Skin of body (tissue), 3 donors: ENCODE data around the gene PRKD2. TPM values are rescaled to one million over a fixed set of nuclear protein-coding genes. Genes with fewer than 3 reads are reported as not detected.
"Not testable (repeated sequence)": the region's sequence is repeated elsewhere in the genome, so short reads cannot be mapped to it uniquely, and the experiment has no call there.

Experiments used
- DNase-seq: peaks from one replicate; lab custom pipeline; 2025; lab: John Stamatoyannopoulos, UW
- small RNA-seq: library from RNA; depleted of rRNA; stranded (forward); fragments of <200 nt; gene quantifications from one replicate; pipeline ENCODE3, GENCODE V24; 2014; ENCODE audit warnings: low replicate concordance
- total RNA-seq: library from RNA; depleted of rRNA; stranded (reverse); fragments of >200 nt; gene quantifications from one replicate; pipeline ENCODE4 v1.2.3, GENCODE V29; 2014

Gene PRKD2
- total RNA-seq, 1 donor from 2014 or later = 26.2 TPM

DNA sequence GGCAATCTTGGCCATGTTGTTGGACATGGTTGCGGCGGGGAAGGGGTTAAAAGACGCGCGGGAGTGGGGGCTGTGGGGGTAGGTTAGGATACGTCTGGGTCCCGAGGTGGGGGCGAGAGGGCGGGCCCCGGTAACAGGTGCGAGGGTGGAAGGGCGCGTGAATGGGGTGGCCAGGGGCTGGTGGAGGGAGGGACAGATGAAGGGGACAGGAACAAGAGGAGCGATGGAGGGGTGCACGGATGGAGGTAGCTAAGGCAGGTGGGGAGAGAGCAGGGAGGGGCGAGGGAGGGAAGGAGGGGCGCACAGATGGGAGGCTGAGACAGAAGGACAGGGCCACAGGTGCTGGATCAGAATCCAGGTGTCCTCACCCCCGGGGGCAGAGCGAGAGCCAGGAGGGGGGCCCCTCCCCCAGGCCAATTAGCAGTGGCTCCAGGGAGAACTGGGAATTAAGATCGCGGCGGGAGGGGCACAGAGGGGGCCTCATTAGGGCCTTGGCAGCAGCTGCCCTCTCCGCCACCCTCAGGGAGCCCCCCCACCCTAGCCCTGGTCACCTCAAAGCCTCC, 82.2 kb downstream of the PRKD2 start:
- no peak for DNase-seq

DNA sequence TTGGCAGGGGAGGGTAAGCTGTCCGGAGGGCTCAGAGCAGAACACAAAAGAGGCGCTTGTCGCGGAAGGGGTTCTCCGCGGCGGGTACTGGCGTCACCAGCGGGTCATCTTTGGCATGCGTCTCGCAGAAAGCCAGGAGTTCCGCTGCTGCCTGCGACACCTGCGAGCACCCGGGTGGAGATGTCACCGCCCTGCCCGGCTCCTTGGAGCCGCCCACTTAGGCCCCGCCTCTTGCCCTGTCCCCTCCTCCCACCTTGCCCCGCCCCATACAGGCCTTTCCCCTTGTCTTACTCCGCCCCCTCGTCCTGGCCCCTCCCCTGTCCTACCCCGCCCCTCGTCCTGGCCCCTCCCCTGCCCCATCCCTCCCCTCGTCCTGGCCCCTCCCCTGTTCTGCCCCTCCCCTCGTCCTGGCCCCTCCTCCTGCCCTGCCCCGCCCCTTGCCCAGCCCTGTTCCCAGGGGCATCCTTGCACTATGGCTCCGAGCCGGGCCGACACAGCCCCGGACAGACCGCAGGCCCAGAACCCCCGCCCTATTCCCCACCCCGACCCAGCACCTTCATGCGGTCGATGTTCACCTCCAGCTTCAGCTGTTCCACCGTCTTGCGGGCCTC, 82.8 kb downstream of the PRKD2 start:
- peak; percentile 36 for DNase-seq

DNA sequence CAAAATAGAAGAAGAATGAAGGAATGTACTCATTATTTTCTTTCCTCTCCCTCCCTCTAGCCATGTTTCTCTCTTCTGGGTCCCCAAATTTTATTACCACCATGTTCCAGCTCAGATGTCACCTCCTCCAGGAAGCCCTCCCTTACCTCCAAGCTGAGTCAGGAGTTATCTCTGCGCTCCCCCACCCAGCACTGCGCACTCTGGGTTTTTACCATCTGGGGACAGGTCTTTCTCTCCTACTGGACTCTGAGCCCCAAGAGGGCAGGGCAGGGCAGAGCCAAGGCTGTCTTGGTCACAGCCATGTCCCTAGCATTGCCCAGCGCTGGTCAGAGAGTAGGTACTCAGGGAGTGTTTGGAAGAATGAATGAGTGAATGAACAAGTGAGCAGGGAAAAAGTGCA, 83.8 kb downstream of the PRKD2 start:
- no peak for DNase-seq

DNA sequence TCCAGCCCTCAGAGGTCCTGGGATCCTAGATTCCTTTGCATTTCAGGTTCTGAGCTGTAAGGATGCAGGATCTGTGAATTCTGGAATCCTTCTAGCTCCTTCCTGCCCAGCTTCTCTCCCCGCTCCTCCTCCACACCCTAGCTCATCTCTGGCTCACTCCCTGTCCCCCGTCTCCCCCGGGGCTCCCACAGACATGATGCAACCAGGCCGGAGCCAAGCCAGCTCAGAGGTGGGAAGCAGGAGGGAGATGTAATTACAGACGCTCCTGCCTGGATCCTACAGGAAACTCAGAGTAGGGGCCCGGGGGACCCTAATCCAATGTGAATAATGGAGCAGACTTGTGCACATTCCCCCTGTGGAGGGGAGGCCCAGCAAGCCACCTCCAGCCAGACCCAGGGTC, 85.4 kb downstream of the PRKD2 start:
- DNase-seq = peak; percentile 18

DNA sequence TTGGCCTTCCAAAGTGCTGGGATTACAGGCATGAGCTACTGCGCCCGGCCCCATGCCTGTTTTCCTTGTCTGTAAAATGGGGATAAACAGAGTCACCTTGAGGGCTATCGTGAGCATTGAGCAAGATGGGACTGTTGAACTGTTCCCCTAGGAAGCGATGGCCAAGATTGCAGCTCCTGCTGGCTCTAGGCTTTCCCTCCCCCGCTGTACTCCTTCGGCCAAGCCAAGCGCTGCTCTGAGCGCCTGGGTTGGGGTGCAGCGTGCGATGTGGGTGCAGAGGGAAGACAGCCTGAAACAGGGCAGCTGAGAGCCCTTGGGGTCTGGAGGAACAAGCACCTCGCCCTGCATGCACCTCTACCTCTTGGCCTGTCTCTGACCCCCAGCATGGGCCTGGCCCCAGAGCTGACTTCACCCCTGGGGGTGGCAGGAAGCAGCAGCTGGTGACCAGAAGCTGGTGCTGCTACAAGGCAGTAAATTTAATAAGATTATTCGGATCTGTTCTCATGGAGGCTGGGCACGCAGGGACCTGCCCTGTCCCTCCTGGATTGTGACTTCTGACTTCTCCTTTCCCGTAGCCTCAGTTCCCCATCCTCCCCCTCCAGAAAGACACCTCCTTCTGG, 86.2 kb downstream of the PRKD2 start:
- DNase-seq = no peak

DNA sequence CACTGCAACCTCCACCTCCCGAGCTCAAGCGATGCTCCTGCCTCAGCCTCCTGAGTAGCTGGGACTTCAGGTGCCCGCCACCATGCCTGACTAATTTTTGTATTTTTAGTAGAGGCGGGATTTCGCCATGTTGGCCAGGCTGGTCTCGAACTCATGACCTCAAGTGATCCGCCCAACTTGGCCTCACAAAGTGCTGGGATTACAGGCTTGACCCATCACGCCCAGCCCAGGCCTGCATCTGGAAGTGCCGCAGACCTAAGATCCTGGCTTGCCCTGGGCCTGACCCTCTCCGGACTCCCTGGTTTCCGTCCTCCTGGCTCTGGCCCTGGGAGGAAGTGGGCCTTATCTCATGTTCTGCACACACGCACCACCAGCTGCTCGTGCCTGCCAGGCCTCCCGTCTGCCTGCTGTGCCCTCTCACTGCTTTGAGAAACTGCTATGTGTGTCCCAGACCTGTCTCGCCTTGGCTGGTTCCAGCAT, 87.3 kb downstream of the PRKD2 start:
- no peak for DNase-seq

DNA sequence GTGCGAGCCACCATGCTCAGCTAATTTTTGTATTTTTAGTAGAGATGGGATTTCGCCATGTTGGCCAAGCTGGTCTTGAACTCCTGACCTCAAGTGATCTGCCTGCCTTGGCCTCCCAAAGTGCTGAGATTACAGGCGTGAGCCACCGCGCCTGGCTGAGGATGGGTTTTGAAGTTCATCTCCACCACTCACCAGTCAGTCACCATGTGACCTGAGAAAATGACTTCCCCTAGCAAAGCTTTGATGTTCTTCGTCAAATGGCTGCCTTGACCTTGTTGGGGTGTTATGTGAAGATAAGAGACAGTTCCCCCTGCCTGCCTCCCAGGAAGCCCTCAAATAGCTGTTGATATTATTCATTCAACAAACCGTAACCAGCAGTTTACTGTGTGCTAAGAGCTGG, 87.9 kb downstream of the PRKD2 start:
- DNase-seq = not testable (repeated sequence)

DNA sequence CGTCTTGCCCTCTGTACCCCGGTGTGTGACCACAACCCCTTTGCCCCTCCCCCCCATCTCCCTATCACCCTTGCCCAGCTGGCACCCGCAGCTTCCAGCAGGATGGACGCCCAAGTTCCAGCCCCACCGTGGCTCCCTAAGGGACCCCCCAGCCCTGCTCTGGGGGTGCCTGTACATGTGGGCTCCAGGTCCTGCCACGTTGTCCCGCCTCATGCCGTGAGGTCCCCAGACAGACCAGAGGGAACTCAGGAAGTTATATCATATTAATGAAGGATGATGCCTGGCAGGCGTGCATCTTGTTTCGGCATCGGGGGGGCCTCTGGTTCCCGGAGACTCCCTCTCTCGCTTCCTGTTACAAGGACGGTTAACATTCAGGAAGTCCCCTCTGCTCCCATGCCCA, 90.5 kb downstream of the PRKD2 start:
- DNase-seq = peak; percentile 20

DNA sequence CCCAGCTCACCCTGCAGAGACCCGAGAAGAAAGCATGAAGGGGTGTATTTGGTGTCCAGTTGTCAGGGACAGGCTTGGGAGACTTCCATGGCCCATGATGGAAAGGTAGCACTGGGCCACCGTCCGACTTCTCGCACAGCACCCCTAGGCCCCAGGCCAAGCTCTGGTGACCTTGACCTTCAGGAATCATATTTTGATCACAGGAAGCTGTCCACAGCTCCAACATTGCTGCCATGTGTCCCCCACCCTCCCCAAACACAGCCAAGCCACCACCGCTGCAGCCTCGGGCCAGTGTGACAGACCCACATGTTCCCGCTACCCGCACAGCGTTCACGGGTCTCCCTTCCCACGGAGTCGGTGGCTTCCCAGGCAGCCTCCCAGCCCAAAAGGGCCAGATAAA, 91.2 kb downstream of the PRKD2 start:
- DNase-seq = no peak

DNA sequence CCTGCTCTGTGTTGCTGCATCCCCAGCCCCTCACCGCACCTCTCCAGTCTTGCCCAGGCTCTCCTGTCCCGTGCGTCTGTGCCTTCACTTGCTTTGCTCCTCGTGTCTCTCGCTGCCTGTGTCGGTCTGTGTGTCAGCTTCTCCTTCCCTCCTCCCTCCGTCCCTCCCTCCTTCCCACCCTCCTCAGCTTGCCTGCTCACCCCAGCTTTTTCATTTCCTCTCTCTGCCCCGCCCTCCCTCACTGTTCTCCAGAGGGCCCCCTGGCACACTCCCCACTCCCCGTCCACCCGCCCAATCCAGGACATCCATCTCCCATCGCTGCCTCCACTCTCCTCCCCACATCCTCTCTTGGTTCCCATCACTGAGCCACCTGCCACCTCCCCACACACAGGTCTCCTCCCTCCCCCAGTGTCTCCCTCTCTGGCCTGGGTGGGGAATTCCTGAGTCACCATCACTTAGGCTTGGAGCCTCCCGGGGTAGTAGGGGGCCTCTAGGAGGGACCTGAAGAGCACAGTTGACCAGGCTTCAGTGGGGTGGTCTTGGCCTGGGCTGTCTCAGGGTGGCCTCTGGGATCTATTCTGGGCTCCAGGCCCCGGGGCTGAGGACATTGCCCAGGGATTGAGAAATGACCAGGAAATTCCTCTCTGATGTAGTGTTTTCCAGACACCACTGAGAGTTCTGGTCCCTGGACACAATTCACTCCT, 91.8 kb downstream of the PRKD2 start, which contains the start of gene PTGIR:
Gene PTGIR, minus strand, starts transcription at position 132 of the 704 bp plus-strand sequence. CDS start 864 bp downstream, outside the sequence.
- peak; percentile 66 for DNase-seq

Small RNA genes within 50 kb of the gene (small RNA-seq; reads per million reads assigned to genes)
- gene MIR320E (not detected), gene RF00019 (not detected), gene RN7SL364P (not detected)

Other genes starting within 250 kb of the PRKD2 start
- 17.3 TPM for gene PNMA8A, start 245.6 kb downstream of the PRKD2 start, total RNA-seq
- gene PNMA8B, start 221.2 kb downstream of the PRKD2 start, total RNA-seq = 4.8 TPM
- gene CALM3, start 115.8 kb downstream of the PRKD2 start, total RNA-seq = 67.7 TPM
- gene PTGIR, start 92.0 kb downstream of the PRKD2 start, total RNA-seq = 3.8 TPM
- gene GNG8, start 80.9 kb downstream of the PRKD2 start, total RNA-seq = not detected
- gene DACT3, start 55.9 kb downstream of the PRKD2 start, total RNA-seq = 6.7 TPM
- 7.0 TPM for gene FKRP, start 28.9 kb upstream of the PRKD2 start, total RNA-seq
- 45.1 TPM for gene STRN4, start 29.3 kb upstream of the PRKD2 start, total RNA-seq
- 21.0 TPM for gene SLC1A5, start 71.5 kb upstream of the PRKD2 start, total RNA-seq
- gene AP2S1, start 133.7 kb upstream of the PRKD2 start, total RNA-seq = 65.5 TPM
- 31.9 TPM for gene ARHGAP35, start 143.9 kb upstream of the PRKD2 start, total RNA-seq